Sciatic nerve (tissue), 2 donors: ENCODE data around the gene EIF5. TPM values are rescaled to one million over a fixed set of nuclear protein-coding genes. Genes with fewer than 3 reads are reported as not detected.

Experiments
- ATAC-seq: fragments of 200-7000 bp; cut with Tn5 transposase; one replicate; pipeline ENCODE4 v1.9.1; 2020; ENCODE audit warnings: mild to moderate bottlenecking, moderate library complexity
- DNase-seq: peaks from one replicate; pipeline ENCODE4 v3.0.0-alpha.2; 2020; ENCODE audit warnings: low spot score
- intact Hi-C: fragments of 100-400 bp; cut with DNase I; formaldehyde crosslinking; loops from one replicate; pipeline ENCODE4 v1.14.2; 2022
- total RNA-seq: library from RNA; stranded (reverse); fragmentation: NEBNext Ultra II Directional; extraction: Animal tissue kit (Norgen Biotek cat#: 25700); gene quantifications from one replicate; pipeline ENCODE4 v1.2.1, GENCODE V29; 2021
- donor health status: DM: no; HTN: no; CAD: no.
- donor health status: DM: no; HTN: no; CAD: no.

The EIF5 gene
- total RNA-seq, 1 donor from 2014 or later, result 186 TPM

DNA sequence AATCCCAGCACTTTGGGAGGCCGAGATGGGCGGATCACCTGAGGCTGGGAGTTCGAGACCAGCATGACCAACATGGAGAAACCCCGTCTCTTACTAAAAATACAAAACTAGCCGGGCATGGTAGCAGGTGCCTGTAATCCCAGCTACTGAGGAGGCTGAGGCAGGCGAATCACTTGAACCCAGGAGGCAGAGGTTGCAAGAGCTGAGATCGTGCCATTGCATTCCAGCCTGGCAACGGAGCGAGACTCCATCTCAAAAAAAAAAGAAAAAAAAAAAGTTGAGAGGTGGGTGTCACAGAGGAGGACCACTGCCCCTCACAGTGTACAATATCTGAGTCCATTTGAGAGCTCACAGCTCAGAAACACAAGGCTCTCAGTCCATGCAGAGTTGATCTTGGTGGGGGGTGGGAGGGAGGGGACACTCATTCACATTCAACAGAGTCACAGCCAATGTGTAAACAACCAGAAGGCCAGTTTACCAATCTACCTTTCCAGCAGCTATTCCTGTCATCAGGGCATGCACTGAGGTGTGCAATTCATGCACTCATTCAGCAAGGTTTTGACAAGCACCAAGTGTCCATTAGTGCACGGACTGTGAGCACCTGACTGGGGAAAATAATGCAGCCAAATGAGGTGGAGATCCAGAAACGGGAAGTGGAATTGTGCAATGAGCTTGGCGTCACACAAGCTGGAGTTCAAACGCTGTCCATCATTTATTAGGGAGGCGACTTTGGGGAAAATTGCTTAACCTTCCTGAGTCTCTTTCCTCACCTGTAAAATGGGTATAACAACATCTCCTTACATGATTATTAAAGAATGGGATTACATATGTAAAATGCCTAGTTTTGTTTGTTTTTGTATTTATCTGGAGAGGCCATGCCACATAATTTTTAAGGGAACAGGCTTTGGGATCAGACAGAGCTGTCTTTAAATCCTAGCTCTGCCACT, 4.4 kb upstream of the EIF5 start:
- DNase-seq, result peak; percentile 68
- intact Hi-C loops, result no loop called here
- ATAC-seq, result no peak

DNA sequence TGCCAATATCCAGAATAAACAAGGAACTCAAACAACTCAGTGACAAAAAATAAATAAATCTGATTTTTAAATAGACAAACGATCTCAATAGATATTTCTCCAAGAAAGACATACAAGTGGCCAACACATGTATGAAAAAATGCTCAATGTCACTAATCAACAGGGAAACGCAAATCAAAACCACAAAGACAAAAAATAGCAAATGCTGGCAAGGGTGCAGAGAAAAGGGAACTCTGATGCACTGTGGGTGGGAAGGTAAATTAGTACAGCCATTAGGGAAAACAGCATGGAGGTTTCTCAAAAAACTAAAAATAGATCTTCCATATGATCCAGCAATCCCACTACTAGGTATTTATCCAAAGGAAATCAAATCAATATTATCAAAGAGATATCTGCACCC, 3.5 kb upstream of the EIF5 start:
- ATAC-seq, result no peak
- intact Hi-C loops, result no loop called here
- DNase-seq, result no peak

GRCh38 chr14:103332143-103332919, 1.7 kb upstream of the EIF5 start:
- no peak for ATAC-seq
- DNase-seq, result no peak
- intact Hi-C loops, result no loop called here

DNA sequence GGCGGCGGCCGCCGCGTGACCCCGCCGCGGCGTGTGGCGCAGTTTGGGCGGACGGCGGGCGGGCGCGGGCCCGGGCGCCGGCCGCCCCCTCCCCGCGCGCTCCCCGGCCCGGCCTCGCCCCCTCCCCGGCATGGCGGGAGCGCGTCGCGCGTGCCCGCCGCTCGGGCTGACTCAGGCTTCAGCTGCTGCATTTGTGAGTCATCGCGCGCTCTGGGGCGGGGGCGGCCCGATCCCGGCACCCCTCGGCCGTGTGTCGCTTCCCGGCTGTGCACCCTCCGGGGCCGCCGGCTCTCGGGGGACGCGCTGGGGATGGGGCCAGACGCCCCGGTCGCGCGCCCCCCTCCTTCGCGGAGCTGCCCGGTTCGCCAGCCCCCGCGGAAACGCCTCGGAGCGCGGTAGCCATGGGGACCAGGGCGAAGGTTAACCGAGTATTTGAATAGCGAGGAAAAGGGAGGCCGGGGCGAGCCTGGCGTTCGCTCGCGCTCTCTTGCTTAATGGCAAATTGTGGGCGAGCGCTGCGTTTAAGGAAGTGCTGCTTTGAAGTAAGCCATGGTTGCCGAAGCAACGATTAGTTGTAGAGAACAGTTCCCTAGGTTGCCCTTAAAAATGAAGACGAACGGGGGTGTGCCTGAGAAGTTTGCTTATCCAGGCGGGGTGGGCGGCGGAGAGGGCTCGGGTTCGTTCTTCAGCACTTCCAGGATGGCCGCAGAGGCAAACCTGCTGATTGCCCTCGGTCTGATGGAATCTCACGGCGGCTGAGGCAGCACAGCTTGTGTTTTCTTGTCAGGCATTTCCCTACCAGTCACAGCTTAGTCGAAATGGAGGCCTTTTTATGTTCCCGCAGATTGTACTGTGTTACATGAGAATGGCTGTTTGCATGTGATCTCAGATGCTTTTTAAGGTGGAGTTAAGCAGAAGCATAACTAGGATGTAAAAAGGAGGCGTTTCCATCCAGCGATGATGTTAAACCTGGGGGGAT, 896 bp downstream of the EIF5 start:
- peak; percentile 0 for ATAC-seq
- peak; percentile 85 for DNase-seq
- intact Hi-C loops, result no loop called here

DNA sequence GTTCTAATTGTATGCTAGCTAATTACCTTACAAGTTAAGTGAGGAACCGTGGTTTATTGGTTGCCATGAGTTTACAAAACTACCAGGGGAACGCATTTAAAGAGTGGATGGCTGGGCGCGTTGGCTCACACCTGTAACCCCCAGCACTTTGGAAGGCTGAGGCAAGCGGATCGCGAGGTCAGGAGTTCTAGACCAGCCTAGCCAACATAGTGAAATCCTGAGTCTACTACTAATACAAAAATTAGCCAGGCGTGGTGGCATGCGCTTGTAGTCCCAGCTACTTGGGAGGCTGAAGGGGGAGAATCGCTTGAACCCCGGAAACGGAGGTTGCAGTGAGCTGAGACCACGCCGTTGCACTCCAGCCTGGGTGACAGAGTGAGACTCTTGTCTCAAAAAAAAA, 2.2 kb downstream of the EIF5 start:
- DNase-seq (peak; percentile 32), ATAC-seq (no peak)
- intact Hi-C loops, result no loop called here

GRCh38 chr14:103337794-103338193, 3.8 kb downstream of the EIF5 start:
- DNase-seq (no peak), ATAC-seq (no peak)
- intact Hi-C loops, result no loop called here

- intact Hi-C loops, result no loop called here
- ATAC-seq (no peak), DNase-seq (no peak)
Measured at GRCh38 chr14:103339561-103339960, 5.5 kb downstream of the EIF5 start.

DNA sequence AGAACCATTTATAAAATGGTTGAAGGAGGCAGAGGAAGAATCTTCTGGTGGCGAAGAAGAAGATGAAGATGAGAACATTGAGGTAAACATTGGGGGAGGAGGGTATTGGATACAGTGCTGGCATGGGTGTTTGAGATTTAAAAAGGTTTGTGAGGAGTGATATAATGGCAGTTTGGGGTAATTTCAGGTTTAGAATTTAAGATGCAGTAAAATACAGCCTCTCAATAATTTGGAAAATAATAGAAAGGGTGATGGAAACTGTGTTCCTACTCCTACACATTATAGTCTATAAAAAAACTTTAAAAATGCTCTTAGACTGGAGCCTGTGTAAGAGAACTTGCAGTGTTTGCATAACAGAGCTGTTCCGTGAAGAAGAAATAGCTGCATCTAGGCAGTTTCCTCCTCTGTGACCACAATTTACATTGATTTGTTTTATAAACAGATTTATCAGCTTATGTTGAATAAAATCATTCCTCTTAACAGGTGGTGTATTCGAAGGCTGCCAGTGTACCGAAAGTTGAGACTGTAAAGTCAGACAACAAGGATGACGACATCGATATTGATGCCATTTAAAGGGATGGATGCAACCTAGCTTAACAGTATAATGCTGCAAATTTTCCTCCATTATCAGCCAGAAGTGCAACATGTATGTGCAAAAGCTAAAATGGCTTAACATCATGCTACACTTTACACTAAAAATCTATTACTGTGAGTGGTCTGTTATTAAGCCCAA, 6.6 kb downstream of the EIF5 start:
- no peak for ATAC-seq
- DNase-seq, result no peak
- intact Hi-C loops, result no loop called here

GRCh38 chr14:103341250-103342129, 7.5 kb downstream of the EIF5 start:
- DNase-seq, result no peak
- ATAC-seq, result no peak
- intact Hi-C loops, result no loop called here

- DNase-seq (no peak), ATAC-seq (no peak)
- intact Hi-C loops, result no loop called here
Measured at GRCh38 chr14:103343164-103343879, 9.3 kb downstream of the EIF5 start.

GRCh38 chr14:103343905-103344797, 10.1 kb downstream of the EIF5 start:
- intact Hi-C loops, result no loop called here
- ATAC-seq, result no peak
- DNase-seq, result no peak

DNA sequence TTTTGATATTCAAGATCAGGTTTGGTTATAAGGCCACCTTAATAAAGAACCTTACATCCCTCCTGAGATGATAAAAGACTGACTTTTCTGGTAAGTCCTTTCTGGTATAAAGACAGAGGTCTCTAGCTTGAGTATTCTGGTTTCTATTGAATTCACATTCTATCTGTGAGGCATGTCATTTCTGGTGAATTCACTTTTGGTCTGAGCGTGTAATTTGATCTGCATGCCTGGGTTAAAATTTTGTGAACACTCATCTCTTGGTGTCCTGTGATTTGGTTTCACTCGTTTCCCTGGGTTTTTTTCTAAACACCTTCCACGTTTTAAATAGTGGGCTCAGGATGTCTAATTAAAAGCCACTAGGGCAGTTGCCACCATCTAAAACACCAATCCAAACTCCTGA, 12.2 kb downstream of the EIF5 start:
- ATAC-seq (no peak), DNase-seq (no peak)
- intact Hi-C loops, result no loop called here

DNA sequence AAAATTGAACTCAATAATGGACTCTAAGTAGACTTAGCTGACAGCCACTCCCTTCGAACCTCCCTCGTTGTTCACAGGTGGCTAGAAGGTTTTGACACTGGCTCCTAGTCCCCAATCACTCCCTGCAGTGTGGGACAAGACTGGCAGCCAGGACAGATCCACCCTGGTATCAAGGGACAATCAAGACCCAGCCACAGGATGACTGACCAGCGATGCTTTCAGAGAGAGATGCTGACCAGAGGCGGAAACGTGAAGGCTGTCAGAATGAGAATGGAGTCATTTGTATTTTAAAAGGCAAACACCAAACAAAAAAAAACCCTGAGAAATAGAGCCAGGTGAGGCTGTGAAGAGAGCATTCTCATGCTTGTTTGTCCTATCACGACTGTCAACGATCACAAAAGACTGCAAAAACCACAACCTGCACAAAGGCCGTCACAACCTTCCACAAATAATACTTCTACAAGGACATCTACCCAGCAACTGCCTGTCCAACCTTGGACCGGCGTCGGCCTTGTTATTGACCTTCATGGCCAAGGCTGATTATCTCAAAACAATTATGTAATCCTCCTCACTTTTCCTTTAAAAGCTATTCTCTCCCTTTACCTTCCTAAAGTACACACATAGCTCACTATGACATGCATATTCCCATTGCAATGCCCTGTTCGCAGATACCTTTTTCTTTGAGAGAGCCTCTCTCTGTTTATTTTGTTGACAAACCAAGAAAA, 13.2 kb downstream of the EIF5 start:
- DNase-seq (peak; percentile 31), ATAC-seq (no peak)
- intact Hi-C loops, result no loop called here

- intact Hi-C loops, result no loop called here
- no peak for ATAC-seq
- DNase-seq, result no peak
Measured at GRCh38 chr14:103348154-103348553, 14.1 kb downstream of the EIF5 start.

- ATAC-seq (no peak), DNase-seq (no peak)
- intact Hi-C loops, result no loop called here
Measured at GRCh38 chr14:103349982-103350381, 15.9 kb downstream of the EIF5 start.
